ENCODE measurements around the gene TXNRD2. TPM values are rescaled to one million over a fixed set of nuclear protein-coding genes. Genes with fewer than 3 reads are reported as not detected.

TXNRD2 gene
- total RNA-seq, 1 donor = 19.5 TPM

DNA sequence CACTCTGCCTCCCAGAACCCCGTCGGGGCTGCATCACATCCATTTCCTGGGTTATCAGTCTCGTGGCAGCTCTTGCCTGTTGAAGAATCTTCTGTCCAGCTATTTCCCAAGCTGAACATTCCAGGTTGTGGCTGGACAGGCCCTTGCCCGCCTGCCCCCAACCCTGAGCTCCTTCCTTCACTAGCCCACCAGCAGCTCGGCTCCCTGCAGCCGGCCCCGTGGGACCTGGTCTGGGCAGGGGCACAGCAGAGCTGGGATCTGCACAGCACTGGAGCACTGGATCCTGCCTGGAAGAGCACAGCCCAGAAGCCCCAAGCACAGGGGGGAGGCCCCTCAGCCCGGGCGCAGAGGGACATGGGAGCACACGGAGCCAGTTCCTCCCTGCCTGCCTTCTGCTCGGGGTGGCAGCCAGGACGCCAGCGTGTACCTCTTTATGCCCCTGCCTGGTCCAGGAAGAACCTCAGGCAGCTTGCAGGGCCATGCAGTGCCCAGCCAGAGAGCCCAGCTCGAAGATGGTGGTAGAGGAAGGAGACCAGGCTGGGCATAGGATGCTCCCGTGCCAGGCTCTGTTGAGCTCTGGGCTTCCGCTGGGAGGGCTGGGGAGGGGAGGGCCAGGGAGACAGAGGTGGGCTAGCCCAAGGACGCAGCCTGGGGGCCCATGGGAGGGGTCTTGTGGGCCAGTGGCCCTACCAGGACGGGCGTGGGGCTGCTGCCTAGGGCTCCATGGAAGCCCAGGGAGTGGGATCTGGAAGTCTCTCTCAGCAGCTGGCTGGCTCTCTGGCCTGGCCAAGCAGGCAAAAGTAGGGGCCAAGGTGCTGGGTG lies 70.4 kb downstream of the TXNRD2 start:
- peaks cover 14% of the 10 kb centered on the region for H3K4me1 ChIP-seq (ENCODE audit: insufficient read depth, low read length)
- no peaks in the 10 kb centered on the region for H3K9me3 ChIP-seq (ENCODE audit: low read depth, low read length)
- H3K4me2 ChIP-seq (ENCODE audit: insufficient read depth, low read length) = no peak overlapping the region
- H3K27ac ChIP-seq (ENCODE audit: low read depth, low read length) = no peak overlapping the region
- peak; percentile 48 for DNase-seq (ENCODE audit: insufficient read length, low spot score, missing footprints)
- H2AFZ ChIP-seq (ENCODE audit: low read length) = no peak overlapping the region
- H3K36me3 ChIP-seq (ENCODE audit: insufficient read depth, low read length) = no peaks in the 10 kb centered on the region
- TF ChIP-seq, protein P1, sequence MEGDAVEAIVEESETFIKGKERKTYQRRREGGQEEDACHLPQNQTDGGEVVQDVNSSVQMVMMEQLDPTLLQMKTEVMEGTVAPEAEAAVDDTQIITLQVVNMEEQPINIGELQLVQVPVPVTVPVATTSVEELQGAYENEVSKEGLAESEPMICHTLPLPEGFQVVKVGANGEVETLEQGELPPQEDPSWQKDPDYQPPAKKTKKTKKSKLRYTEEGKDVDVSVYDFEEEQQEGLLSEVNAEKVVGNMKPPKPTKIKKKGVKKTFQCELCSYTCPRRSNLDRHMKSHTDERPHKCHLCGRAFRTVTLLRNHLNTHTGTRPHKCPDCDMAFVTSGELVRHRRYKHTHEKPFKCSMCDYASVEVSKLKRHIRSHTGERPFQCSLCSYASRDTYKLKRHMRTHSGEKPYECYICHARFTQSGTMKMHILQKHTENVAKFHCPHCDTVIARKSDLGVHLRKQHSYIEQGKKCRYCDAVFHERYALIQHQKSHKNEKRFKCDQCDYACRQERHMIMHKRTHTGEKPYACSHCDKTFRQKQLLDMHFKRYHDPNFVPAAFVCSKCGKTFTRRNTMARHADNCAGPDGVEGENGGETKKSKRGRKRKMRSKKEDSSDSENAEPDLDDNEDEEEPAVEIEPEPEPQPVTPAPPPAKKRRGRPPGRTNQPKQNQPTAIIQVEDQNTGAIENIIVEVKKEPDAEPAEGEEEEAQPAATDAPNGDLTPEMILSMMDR (IDR thresholded peaks at IDR 0.05; ENCODE audit: extremely low read depth, low read depth, low read length) = no peak
- H3K4me3 ChIP-seq (ENCODE audit: insufficient read depth, low read length) = no peak overlapping the region
- no peaks in the 10 kb centered on the region for H4K20me1 ChIP-seq (ENCODE audit: insufficient read depth, low read length)
- no peaks in the 10 kb centered on the region for H3K79me2 ChIP-seq (ENCODE audit: insufficient read depth, low read length)
- H3K27me3 ChIP-seq (ENCODE audit: insufficient read depth, low read length) = no peaks in the 10 kb centered on the region

DNA sequence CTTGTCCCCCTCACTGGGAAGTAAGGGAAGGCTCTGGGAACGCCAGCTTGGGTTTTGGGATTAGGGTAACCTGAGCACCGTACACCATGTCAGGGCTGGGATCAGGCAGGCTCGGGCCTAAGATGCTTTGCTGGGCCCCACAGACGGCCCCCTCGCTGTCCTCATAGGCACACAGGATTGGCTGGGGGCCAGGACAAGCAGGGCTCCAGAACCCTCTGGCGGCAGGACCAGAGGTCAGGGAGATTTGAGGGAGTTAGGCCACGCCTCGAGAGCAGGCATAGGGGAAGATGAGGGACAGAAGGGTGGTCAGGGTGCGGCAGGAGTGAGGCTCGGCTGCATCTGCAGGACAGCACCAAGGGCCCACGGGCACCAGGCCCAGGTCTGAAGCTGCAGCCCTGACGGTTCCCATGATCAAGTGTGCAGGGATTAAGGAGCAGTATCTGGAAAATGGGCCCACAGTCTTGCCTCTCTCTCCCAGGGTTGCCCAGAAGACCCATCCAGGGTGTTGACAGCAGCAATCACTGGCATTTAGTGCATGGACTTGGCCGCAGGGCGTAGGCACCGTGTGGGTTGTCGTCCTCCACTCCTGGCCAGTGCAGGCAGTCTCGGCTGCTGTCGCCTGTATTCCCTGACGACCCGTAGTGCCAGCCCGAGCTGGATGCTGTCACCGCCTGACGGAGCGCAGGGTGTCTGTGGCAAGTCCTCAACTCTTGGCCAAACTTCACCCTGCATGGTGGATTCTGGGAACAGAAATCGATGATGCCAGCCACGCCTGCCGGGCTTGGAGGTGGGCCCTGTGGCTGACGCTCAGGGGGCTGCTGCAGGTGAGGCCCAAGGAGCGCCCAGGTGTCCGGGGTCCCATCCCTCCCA lies 71.2 kb downstream of the TXNRD2 start:
- no peak overlapping the region for H3K4me3 ChIP-seq (ENCODE audit: insufficient read depth, low read length)
- no peaks in the 10 kb centered on the region for H4K20me1 ChIP-seq (ENCODE audit: insufficient read depth, low read length)
- peaks cover 5% of the 10 kb centered on the region for H3K4me1 ChIP-seq (ENCODE audit: insufficient read depth, low read length)
- peak; percentile 21 for DNase-seq (ENCODE audit: insufficient read length, low spot score, missing footprints)
- no peak overlapping the region for H3K4me2 ChIP-seq (ENCODE audit: insufficient read depth, low read length)
- H3K79me2 ChIP-seq (ENCODE audit: insufficient read depth, low read length) = no peaks in the 10 kb centered on the region
- TF ChIP-seq, protein P1 (IDR thresholded peaks at IDR 0.05; ENCODE audit: extremely low read depth, low read depth, low read length) = no peak
- H3K9me3 ChIP-seq (ENCODE audit: low read depth, low read length) = no peaks in the 10 kb centered on the region
- no peaks in the 10 kb centered on the region for H3K36me3 ChIP-seq (ENCODE audit: insufficient read depth, low read length)
- H3K27ac ChIP-seq (ENCODE audit: low read depth, low read length) = no peak overlapping the region
- no peaks in the 10 kb centered on the region for H3K27me3 ChIP-seq (ENCODE audit: insufficient read depth, low read length)
- no peak overlapping the region for H2AFZ ChIP-seq (ENCODE audit: low read length)

DNA sequence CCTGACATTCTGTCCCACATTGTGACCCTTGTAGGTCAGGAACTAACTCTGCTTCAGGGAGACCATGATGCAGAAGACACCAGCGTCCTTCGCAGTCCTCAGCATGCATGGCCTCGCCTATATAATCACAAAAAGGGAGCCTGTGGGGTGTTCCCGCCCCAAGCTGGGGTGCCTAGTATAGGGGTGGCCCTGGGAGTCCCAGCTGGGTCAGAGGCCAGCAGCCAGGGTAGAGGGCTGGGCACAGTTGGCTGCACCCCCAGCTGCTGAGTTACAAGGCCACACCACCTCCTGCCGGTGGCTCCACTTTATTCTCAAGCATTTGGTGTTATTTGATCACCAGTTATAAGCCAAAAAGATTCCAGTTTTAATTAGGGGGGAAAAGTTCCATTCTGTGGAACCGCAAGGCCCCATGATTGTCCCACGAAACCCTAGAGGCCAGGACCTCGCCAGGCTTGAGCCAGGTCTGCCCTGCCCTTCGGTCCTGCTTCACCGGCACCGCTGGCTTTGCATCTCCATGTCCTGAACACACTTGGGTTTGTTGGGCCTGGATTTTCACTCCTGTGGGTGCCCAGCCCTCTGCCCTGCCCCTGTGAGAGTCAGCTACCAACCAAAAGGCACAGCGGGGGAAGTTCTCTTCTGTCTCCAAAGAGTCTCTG lies 72.0 kb downstream of the TXNRD2 start:
- H3K27me3 ChIP-seq (ENCODE audit: insufficient read depth, low read length) = no peaks in the 10 kb centered on the region
- H3K4me3 ChIP-seq (ENCODE audit: insufficient read depth, low read length) = no peak overlapping the region
- no peak overlapping the region for H3K27ac ChIP-seq (ENCODE audit: low read depth, low read length)
- H4K20me1 ChIP-seq (ENCODE audit: insufficient read depth, low read length) = no peaks in the 10 kb centered on the region
- peaks cover 5% of the 10 kb centered on the region for H3K4me1 ChIP-seq (ENCODE audit: insufficient read depth, low read length)
- H3K9me3 ChIP-seq (ENCODE audit: low read depth, low read length) = no peaks in the 10 kb centered on the region
- no peak overlapping the region for H3K4me2 ChIP-seq (ENCODE audit: insufficient read depth, low read length)
- TF ChIP-seq, protein P1 (IDR thresholded peaks at IDR 0.05; ENCODE audit: extremely low read depth, low read depth, low read length) = no peak
- no peaks in the 10 kb centered on the region for H3K79me2 ChIP-seq (ENCODE audit: insufficient read depth, low read length)
- peak; percentile 27 for DNase-seq (ENCODE audit: insufficient read length, low spot score, missing footprints)
- no peak overlapping the region for H2AFZ ChIP-seq (ENCODE audit: low read length)
- H3K36me3 ChIP-seq (ENCODE audit: insufficient read depth, low read length) = no peaks in the 10 kb centered on the region

Data from osteoblast (primary cell).